Ramos (cell line): ENCODE data around the gene ZNF283.
"Not testable (repeated sequence)": the region's sequence is repeated elsewhere in the genome, so short reads cannot be mapped to it uniquely, and the experiment has no call there.

Source experiments
- in situ Hi-C: fragments of 300-500 bp; cut with MboI; formaldehyde crosslinking; loops from one replicate; pipeline ENCODE4 v1.14.3; 2022; ENCODE audit warnings: low sequenced_read_pairs; ENCODE audit not compliant: unreplicated experiment

The ZNF283 gene

DNA sequence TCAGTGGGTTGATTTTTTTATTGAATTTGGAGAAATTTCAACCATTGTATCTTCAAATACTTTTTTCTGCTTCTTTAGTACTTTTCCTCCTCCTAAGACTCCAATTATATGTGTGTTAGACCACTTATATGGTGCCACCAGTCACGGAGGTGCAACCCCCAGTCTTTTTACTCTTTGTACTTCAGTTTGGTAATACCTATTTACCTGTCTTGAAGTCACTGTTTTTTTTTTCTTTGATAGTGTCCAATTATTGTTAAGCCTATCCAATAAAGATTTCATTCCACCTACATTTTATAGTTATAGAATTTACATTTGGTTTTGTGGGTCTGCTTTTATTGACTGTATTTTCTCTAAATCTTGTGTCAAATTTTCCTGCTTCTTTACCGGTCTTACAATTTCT lies 14.9 kb downstream of the ZNF283 start:
- in situ Hi-C loops: no loop called here

DNA sequence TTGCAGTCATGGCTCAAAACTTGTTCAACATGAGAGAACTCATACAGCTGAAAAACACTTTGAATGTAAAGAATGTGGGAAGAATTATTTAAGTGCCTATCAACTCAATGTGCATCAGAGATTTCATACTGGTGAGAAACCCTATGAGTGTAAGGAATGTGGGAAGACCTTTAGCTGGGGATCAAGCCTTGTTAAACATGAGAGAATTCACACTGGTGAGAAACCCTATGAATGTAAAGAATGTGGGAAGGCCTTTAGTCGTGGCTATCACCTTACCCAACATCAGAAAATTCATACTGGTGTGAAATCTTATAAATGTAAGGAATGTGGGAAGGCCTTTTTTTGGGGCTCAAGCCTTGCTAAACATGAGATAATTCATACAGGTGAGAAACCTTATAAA lies 20.1 kb downstream of the ZNF283 start:
- in situ Hi-C loops: no loop called here

DNA sequence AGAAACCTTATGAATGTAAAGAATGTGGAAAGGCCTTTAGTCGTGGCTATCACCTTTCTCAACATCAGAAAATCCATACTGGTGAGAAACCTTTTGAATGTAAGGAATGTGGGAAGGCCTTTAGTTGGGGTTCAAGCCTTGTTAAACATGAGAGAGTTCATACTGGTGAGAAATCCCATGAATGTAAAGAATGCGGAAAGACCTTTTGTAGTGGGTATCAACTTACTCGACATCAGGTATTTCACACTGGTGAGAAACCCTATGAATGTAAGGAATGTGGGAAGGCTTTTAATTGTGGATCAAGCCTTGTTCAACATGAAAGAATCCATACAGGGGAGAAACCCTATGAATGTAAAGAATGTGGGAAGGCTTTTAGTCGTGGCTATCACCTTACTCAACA lies 20.8 kb downstream of the ZNF283 start:
- in situ Hi-C loops: no loop called here

DNA sequence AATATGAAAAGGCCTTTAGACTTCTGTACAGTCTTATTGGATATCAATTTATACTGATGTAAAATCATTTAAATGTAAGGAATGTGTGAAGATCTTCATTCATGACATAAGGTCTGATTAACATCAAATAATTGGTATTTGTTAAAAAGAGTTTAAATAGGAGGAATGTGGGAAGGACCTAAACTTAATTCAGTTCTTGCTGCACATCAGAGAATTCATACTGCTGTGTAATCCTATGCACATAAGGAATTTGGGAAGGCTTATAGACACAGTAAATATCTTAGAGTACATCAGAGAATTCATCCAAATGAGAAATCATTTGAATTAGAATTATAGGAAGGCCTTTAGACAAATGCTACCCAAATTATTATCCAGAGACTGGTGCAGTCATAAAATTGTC lies 21.7 kb downstream of the ZNF283 start:
- in situ Hi-C loops: no loop called here

DNA sequence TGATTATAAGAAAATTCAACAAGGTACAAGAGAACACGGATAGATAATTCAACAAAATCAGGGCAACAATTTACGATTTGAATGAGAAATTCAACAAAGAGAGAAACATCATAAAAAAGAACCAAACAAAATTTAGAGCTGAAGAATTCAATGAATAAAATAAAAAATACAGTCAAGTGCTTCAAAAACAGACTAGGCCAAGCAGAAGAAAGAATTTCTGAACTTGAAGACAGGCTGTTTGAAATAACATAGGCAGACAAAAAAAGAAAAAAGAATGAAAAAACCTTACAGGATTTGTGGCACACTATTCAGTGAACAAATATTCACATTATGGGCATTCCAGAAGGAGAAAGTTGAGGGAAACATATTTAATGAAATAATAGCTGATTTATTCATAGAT lies 31.1 kb downstream of the ZNF283 start:
- in situ Hi-C loops: no loop called here

DNA sequence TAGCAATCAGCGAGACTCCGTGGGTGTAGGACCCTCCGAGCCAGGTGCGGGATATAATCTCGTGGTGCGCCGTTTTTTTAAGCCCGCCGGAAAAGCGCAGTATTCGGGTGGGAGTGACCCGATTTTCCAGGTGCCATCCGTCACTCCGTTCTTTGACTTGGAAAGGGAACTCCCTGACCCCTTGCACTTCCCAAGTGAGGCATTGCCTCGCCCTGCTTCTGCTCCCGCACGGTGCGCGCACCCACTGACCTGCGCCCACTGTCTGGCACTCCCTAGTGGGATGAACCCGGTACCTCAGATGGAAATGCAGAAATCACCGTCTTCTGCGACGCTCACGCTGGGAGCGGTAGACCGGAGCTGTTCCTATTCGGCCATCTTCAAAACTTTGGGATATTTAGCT lies 39.8 kb downstream of the ZNF283 start:
- in situ Hi-C loops: not testable (repeated sequence)

DNA sequence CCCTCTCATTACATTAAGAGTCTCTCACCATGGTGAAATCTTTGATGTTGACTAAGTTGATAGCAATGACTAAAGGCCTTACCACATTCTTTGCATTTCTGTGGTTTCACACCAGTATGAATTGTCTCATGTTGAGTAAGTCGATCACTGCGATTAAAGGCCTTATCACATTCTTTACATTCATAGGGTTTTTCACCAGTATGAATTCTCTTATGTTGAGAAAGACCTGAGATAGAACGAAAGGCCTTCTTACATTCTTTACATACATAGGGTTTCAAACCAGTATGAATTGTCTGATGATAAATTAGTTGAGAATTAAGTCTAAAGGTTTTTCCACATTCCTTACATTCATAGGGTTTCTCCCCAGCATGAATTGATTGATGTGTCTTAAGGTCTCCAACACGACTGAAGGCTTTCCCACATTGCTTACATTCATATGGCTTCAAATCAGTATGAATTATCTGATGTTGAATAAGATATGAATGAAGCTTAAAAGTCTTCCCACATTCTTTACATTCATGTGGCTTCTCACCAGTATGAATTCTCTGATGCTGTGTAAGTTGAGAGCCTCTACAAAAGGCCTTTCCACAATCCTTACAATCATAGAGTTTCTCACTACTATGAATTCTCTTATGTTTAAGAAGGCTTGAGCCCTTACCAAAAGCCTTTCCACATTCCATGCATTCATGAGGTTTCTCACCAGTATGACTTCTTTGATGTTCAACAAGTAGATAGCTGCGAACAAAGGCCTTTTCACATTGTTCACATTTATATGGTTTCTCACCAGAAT lies 45.6 kb downstream of the ZNF283 start:
- in situ Hi-C loops: no loop called here

DNA sequence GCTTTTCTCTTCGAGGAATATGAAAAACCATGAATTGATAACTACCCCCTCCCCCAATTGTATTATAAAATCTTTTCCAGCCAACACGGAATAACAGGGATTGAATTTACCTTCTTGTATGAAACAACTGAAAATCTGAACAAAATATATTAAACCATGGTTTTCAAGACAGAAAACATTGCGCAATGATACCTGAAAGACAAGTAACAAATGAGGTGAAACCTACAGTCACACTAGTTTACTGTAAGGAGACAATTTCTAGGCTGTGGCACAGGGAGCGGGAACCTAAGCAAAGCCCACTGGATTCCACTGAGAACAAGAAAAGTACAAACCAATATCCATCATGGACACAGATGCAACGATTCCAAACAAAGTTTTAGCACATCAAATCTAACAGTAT lies 53.4 kb downstream of the ZNF283 start:
- in situ Hi-C loops: no loop called here

DNA sequence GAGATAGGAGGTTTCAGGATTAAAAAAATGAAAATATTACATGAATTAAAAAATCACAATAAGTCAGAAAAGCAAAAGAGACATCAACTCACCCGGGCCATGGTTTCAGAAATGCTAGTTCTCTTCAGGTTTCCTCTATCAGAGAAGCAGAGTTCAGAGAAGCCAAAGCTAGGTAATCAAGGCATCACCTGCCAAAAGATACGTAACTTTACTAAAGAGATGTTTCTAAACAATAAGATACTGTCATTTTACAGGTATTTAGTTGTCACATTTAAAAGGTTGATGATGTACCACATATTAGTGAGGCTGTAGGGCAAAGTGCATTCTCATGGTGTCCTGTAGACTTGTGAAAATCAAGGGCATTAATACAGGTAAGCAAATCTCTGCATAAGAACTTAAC lies 56.7 kb downstream of the ZNF283 start, which contains the start of gene ZNF404:
Gene ZNF404 (minus strand): TSS at position 101 of the 400 bp plus-strand sequence.
- in situ Hi-C loops: no loop called here

DNA sequence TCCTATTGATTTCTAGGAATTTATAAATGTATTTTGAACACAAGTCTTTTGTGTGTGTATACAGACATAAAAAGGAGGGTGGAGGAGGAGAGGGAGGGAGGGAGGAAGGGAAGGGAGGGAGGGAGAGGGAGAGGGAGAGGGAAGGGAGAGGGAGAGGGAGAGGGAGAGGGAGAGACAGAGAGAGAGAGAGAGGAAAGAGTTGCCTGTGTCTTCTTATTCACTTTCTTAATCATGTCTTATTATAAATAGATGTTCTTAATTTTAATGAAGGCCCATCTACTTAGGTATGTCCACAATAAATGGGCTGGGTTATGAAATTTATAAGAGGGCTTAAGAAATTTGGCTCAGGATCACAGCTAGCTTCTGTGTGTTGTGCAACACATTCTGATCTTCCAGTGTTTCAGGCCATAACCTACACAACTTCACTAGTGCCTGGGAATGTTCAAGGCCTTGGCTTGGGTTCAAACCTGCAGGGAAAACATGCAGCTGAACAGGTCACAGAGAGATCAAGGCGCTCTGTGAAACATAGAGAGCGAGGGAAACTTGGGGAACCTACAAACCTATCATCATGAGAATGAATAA lies 68.7 kb downstream of the ZNF283 start:
- in situ Hi-C loops: no loop called here
